ENCODE measurements around the gene FUT3. TPM values are rescaled to one million over a fixed set of nuclear protein-coding genes. Genes with fewer than 3 reads are reported as not detected.

FUT3 gene
- total RNA-seq, 1 donor from 2014 or later, result 1.4 TPM

DNA sequence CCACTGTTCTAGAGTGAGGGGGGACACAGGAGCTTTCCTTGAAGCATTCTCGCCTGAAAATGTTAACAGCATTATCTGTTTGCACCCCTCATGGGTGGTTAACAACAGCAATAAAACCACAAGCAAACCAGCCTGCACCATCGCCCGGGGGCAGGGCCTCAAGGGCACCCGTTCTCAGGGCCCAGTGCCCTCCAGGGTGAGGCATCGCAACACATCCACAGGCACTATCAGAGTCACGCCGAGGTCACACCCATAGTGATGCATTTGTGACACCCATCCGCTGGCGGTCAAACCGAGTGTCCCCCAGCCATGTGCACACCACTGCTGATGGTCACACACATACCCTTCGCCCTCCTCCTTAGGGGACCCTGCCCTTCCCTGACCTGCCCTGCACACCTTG is 14.5 kb upstream of the FUT3 start:
- DNase-seq (ENCODE audit: low spot score), result no peak
- Mint-ChIP-seq H3K27me3 (ENCODE audit: unreplicated experiment) (peaks cover 16% of the 10 kb centered on the region), H3K36me3 (ENCODE audit: low read depth, unreplicated experiment) (no peaks in the 10 kb centered on the region), H3K27ac (ENCODE audit: unreplicated experiment) (no peak overlapping the region), H3K4me1 (ENCODE audit: unreplicated experiment) (no peaks in the 10 kb centered on the region), H3K4me3 (ENCODE audit: unreplicated experiment) (no peak overlapping the region), H3K9me3 (ENCODE audit: unreplicated experiment) (no peaks in the 10 kb centered on the region)
- TF ChIP-seq, protein P1, sequence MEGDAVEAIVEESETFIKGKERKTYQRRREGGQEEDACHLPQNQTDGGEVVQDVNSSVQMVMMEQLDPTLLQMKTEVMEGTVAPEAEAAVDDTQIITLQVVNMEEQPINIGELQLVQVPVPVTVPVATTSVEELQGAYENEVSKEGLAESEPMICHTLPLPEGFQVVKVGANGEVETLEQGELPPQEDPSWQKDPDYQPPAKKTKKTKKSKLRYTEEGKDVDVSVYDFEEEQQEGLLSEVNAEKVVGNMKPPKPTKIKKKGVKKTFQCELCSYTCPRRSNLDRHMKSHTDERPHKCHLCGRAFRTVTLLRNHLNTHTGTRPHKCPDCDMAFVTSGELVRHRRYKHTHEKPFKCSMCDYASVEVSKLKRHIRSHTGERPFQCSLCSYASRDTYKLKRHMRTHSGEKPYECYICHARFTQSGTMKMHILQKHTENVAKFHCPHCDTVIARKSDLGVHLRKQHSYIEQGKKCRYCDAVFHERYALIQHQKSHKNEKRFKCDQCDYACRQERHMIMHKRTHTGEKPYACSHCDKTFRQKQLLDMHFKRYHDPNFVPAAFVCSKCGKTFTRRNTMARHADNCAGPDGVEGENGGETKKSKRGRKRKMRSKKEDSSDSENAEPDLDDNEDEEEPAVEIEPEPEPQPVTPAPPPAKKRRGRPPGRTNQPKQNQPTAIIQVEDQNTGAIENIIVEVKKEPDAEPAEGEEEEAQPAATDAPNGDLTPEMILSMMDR (IDR thresholded peaks at IDR 0.05; ENCODE audit: unreplicated experiment), result no peak

DNA sequence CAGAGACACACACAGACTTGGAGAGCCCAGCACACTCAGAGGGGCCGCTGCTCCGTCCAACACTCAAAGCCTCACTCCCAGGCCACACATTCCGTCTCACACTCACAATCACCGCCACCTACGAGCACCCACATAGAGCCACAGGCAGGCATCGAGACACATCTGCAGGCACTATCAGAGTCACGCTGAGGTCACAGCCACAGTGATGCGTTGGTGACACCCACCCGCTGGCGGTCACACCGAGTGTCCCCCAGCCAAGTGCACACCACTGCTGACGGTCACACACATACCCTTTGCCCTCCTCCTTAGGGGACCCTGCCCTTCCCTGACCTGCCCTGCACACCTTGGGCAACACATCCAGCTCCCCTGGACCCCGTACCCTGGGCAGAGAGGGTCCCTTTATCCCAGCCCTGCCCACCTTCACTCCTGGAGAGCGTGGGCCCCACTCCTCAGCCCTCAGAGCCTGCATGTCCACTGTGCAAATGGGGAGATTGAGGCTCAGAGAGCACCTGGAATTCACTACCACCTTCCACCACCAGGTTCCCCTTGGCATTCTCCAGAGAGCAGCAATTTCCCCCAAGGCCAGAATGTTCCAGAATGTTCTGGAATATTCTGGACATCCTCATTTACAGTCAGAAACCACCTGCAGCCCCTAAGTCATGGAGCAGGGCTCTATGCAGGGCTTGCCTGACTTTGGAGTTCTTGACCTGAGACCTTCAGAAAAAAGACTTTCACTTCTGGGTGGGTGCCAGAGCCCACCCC is 13.7 kb upstream of the FUT3 start:
- DNase-seq (ENCODE audit: low spot score), result no peak
- Mint-ChIP-seq H3K4me3 (ENCODE audit: unreplicated experiment) (no peak overlapping the region), H3K27ac (ENCODE audit: unreplicated experiment) (no peak overlapping the region), H3K9me3 (ENCODE audit: unreplicated experiment) (no peaks in the 10 kb centered on the region), H3K36me3 (ENCODE audit: low read depth, unreplicated experiment) (no peaks in the 10 kb centered on the region), H3K4me1 (ENCODE audit: unreplicated experiment) (no peaks in the 10 kb centered on the region), H3K27me3 (ENCODE audit: unreplicated experiment) (peaks cover 15% of the 10 kb centered on the region)
- TF ChIP-seq, protein P1 (IDR thresholded peaks at IDR 0.05; ENCODE audit: unreplicated experiment), result peak; percentile 48

DNA sequence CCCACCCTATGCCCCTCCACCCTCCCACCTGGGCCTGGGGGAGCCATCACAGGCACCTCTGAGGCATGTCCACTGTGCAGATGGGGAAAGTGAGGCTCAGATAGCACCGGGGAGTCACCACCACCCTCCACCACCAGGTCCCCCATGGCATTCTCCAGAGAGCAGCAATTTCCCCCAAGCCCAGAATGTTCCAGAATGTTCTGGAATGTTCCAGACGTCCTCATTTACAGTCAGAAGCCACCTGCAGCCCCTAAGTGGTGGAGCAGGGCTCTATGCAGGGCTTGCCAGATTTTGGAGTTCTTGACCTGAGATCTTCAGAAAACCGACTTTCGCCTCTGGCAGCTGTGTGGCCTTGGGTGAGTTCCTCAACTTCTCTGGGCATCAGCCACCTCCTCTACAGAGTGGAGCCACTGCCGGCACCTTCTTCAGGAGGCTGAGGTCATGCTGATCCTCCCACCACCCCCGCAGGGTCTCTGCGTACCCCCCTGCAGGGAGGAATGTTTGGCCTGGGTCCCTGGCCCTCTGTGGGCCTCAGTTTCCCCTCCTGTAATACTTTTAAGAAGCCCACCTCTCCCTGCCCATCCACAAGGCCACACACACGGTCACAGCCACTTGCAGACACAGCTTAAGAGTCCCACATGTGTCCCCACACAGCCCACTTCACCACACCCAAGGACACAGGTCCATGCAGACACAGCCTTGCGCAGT is 12.9 kb upstream of the FUT3 start:
- Mint-ChIP-seq H3K4me1 (ENCODE audit: unreplicated experiment) (no peaks in the 10 kb centered on the region), H3K27ac (ENCODE audit: unreplicated experiment) (no peak overlapping the region), H3K4me3 (ENCODE audit: unreplicated experiment) (no peak overlapping the region), H3K27me3 (ENCODE audit: unreplicated experiment) (peaks cover 15% of the 10 kb centered on the region), H3K36me3 (ENCODE audit: low read depth, unreplicated experiment) (no peaks in the 10 kb centered on the region), H3K9me3 (ENCODE audit: unreplicated experiment) (no peaks in the 10 kb centered on the region)
- TF ChIP-seq, protein P1 (IDR thresholded peaks at IDR 0.05; ENCODE audit: unreplicated experiment), result no peak
- DNase-seq (ENCODE audit: low spot score), result no peak

DNA sequence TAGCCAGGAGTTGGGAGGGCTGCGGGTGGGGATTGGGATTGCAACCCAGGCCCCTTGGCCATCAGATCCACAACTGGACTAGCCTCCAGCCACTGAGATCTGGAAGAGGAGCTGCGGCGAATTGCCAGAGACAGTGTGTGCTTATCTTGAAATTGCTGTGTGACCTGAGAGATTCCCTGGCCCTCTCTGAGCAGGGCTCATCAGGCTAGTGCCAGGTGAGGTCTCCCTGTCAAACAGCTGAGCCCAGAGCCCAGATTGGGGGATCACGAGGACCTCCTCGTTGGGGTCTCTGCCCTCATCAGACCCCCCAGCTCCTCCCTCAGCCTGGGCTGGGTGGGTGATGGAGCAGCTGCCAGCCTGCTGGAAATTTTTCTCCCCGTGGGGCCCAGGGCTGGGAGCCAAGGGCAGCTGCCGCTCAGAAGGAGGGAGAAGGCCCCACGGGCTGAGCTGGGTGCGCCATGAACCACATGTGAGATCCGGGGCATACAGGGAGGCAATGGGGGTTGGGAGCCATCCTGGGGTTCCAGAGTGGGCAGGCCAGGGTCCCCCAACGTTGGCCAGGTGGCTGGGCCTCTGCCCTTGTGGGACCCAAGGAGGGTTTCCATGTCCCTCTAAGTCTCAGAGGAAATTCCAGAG is 11.9 kb upstream of the FUT3 start:
- H3K27me3 Mint-ChIP-seq (ENCODE audit: unreplicated experiment), result peaks cover 14% of the 10 kb centered on the region
- no peaks in the 10 kb centered on the region for H3K9me3 Mint-ChIP-seq (ENCODE audit: unreplicated experiment)
- H3K4me3 Mint-ChIP-seq (ENCODE audit: unreplicated experiment), result no peak overlapping the region
- TF ChIP-seq, protein P1 (IDR thresholded peaks at IDR 0.05; ENCODE audit: unreplicated experiment), result no peak
- no peaks in the 10 kb centered on the region for H3K4me1 Mint-ChIP-seq (ENCODE audit: unreplicated experiment)
- DNase-seq (ENCODE audit: low spot score), result no peak
- H3K27ac Mint-ChIP-seq (ENCODE audit: unreplicated experiment), result no peak overlapping the region
- no peaks in the 10 kb centered on the region for H3K36me3 Mint-ChIP-seq (ENCODE audit: low read depth, unreplicated experiment)

Measured in endothelial cell (in vitro differentiated cells).